NCI-H2196 (cell line): ENCODE measurements around the gene LY6G6F.

ENCODE experiments used
- DNase-seq: peaks from one replicate; lab custom pipeline; 2025; ENCODE audit not compliant: unreplicated experiment; lab: John Stamatoyannopoulos, UW

The LY6G6F gene

GRCh38 chr6:31706599-31706998 lies at the start of gene LY6G6F:
Gene LY6G6F (plus strand): TSS chr6:31706866. CDS start chr6:31706907, 41 bp downstream.
- no peak for DNase-seq

DNA sequence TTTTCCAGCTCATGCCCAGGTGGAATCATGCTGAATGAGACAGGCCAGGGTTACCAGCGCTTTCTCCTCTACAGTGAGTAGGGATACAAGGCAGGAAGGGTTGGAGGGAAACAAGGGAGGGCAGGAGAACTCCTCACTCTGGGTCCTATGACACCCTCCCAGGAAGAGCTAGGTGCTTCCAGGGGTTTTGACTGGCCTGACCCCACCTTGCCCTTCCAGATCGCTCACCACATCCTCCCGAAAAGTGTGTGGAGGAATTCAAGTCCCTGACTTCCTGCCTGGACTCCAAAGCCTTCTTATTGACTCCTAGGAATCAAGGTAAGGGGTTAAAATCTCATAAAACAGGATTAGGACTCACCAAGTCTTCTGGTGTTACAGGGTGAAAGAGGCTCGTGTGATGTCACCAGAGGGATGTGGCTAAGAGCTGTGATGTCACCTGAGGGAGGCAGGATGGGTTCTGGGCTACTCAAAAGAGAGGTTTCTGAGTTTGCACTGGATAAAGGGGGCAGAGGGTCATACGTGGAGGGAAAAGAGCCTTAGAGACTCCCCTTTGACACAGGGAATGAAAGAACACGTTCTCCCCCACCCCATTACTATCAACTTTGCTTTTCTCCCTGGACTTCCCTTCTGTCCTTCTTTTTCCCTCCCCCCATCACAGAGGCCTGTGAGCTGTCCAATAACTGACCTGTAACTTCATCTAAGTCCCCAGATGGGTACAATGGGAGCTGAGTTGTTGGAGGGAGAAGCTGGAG lies 49.1 kb upstream of the LY6G6F start:
- DNase-seq, result no peak

GRCh38 chr6:31658158-31658688 lies 48.4 kb upstream of the LY6G6F start:
- DNase-seq, result no peak

DNA sequence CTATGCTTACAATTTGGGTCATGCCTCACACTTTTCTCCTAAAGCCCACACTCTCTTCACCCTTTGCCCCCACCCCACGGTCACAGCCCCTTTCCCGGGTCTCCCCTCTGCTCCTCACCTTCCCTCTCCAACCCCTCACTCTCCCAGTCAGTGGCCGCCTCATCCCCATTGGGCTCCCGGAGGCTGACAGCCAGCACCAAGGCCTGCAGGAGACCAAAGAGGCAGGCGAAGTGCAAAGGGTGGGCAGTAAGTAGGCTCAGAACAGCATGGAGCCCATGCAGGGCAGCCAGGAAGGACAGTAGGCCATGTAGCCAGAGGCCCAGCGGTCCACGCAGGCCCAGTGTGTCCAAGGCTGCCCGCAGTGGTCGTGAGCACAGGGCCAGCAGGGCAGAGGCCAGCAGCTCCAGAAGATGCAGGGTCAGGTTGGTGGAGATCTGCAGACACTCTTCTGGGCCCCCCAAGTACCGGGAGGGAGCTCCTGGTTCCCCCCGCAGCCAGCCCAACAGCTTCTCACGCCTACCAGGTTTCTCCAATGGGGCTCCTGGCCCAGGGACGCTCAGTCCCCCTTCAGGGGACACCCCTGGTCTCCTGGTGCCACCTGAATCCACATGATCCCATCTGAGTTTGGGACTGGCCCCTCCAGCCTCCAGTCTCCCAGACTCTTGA lies 47.5 kb upstream of the LY6G6F start:
- DNase-seq, result no peak

GRCh38 chr6:31659649-31660380 lies 46.9 kb upstream of the LY6G6F start:
- DNase-seq, result no peak

DNA sequence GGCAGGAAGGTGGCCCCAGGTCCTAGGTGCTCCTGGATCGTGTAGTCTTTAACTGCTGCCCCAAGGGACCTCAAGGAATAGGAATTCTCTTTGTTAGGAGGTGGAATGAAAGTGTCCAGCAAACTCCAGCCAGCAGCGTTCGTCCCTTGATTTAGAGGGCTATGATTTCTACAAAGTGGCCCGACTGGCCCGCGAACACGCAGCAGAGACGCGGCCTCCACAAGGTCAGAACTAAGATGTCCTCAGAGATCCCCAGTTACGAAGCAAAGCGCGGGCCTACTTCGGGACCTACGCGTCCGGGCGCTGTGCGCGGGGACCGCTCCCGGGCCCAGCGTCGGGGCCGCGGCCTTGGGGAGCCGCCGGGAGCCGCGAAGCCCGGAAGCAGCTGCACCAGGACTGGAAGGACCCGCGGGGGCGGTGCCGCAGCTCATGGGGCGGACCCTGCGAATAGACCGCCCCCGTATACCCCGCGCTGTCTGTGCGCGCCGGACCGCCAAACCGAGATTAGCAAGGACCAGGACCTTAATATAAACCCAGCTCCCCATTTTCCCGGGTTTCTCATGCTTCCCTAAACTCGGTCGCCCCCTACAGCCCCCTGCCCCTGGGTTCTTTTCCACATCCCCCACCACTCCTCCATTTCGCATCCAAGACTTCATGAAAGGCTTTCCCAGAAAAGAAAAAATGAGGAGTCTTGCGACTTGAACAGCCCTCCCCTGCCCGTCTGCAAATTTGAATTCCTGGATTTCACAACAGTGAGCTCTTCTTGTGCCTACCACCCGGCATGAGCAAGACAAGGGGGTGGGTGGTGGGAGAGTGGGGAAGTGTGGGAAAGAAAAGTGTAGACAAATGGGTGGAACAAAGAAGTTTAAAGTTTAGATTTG lies 46.0 kb upstream of the LY6G6F start, which contains the start of gene C6orf47:
Gene C6orf47 (minus strand): TSS at position 398 of the 881 bp plus-strand sequence. CDS start 831 bp downstream, outside the sequence.
- peak; percentile 81 for DNase-seq

GRCh38 chr6:31661262-31662123 lies 45.2 kb upstream of the LY6G6F start:
- no peak for DNase-seq

DNA sequence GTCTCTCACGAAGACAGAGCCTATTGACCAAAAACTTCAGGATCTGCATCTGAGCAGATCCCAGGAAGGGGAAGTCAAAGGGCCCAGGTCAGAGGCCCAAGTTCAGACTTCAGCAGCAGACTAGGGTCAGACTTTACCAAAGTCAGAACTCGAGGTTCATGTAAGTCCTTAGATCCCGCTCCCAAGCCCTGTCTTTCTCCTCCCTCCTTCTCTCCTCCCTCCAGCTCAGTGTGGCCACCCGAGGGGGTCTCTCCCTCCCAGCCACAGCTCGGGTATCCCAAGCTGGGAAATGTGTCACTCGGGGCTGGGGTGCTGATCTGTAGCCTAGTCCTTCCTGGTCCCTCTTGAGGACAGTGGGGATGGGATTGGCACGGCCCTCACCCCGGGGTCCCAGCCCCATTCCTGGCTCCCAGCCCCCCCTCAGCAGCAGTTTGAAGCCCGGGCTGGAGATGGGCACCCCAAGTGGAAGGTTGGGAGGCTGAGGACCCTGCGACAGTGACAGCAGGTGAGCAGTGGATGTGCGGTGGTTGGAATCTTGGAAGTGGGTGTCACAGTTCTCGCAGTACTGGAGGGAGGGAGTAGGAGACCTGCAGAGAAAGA lies 44.4 kb upstream of the LY6G6F start:
- no peak for DNase-seq

- no peak for DNase-seq
These were observed 43.3 kb upstream of the LY6G6F start for GRCh38 chr6:31663126-31663960.

- no peak for DNase-seq
These were observed 42.5 kb upstream of the LY6G6F start for GRCh38 chr6:31663961-31664789.

- DNase-seq, result peak; percentile 94
These were observed 41.7 kb upstream of the LY6G6F start, which contains the start of gene GPANK1 for GRCh38 chr6:31664790-31665500. Gene GPANK1 (minus strand): TSS chr6:31664997. CDS start chr6:31664478, 519 bp downstream.

DNA sequence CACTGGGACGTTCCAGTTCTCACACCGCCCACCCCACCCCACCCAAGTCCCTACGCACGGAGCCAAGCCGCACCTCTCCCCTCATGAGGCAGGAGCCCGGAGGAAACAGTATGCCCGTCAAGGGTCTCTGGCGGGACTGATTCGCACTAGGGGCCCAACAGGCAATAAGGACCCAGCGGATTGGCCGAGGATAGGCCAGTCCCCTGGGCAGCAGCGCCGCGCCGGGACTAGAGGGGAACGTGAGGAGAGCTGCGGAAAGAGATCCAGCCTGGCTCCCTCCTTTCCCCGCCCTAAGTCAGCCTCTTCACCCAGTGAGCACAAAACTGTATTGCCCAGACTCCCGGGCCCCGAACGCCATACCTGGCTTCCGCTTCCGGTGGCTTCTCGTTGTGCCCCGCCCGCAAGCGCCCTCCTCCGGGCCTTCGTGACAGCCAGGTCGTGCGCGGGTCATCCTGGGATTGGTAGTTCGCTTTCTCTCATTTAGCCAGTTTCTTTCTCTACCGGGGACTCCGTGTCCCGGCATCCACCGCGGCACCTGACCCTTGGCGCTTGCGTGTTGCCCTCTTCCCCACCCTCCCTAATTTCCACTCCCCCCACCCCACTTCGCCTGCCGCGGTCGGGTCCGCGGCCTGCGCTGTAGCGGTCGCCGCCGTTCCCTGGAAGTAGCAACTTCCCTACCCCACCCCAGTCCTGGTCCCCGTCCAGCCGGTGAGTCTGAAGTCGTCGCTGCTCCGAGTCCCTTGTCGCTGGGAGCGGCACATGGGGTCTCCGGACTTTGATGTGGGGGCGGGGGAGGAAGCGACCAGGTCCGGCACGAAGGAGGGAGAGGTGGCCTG lies 40.9 kb upstream of the LY6G6F start, which contains the start of gene CSNK2B:
Gene CSNK2B (plus strand): TSS at position 580 of the 836 bp plus-strand sequence. CDS start 752 bp downstream, outside the sequence.
- DNase-seq, result peak; percentile 98

DNA sequence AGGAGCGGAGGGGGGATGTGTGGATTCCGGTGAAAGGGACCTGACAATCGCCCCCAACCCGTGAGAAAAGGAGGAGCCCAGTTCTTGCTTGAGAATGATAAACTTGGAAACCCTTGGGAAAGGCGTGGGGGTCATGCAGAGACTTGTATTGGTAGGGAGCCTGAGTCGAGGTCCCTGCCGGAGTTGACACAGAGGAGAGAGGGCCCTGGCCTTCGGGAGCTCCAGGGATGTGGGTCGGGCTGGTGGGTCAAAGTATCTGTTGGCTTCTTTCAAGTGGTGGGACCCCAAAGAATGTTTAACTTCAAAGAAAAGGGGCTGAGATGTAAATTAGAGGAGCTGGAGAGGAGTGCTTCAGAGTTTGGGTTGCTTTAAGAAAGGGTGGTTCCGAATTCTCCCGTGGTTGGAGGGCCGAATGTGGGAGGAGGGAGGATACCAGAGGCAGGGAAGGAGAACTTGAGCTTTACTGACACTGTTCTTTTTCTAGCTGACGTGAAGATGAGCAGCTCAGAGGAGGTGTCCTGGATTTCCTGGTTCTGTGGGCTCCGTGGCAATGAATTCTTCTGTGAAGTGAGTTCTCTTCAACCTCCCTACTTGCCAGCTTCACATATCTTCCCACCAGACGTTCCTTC lies 40.2 kb upstream of the LY6G6F start:
- DNase-seq, result no peak

DNA sequence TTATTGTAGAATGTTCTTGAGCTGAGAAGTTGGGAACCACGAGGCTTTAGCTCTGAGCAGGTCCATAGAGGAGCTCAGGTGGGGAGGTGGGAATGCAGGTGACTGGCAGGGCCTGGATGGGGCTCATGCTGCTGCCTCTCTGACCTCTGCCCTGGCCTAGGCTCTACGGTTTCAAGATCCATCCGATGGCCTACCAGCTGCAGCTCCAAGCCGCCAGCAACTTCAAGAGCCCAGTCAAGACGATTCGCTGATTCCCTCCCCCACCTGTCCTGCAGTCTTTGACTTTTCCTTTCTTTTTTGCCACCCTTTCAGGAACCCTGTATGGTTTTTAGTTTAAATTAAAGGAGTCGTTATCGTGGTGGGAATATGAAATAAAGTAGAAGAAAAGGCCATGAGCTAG lies 37.0 kb upstream of the LY6G6F start, which contains the start of gene LY6G5B:
Gene LY6G5B (plus strand): TSS at position 301 of the 400 bp plus-strand sequence. CDS start 975 bp downstream, outside the sequence.
- DNase-seq, result no peak

GRCh38 chr6:31676322-31676903 lies 30.3 kb upstream of the LY6G6F start:
- DNase-seq, result no peak
